ENCODE results near the gene THSD7B. TPM values are rescaled to one million over a fixed set of nuclear protein-coding genes. Genes with fewer than 3 reads are reported as not detected.

The THSD7B gene
- polyA plus RNA-seq, 1 donor from 2014 or later: 0.46 TPM

DNA sequence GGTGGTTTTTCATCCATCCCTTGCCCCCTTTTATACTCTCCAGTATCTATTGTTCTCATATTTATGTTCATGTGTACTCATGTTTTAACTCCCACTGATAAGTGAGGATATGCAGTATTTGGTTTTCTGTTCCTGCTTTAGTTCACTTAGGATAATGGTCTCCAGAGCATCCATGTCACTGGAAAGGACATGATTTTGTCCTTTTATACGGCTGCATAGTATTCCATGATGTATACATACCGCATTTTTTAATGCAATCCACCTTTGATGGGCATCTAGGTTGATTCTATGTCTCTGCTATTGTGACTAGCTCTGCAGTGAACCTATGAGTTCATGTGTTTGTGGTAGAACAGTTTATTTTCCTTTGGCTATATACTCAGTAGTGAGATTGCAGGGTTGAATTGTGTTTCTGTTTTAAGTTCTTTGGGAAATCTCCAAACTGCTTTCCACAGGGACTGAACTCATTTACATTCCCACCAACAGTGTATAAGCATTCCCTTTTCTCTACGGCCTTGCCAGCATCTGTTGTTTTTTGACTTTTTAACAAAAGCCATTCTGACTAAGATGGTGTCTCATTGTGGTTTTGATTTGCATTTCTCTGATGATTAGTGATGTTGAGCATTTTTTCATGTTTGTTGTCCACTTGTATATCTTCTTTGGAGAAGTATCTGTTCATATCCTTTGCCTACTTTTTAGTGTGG lies 420.2 kb downstream of the THSD7B start:
- no peaks in the 10 kb centered on the region for H3K79me2 ChIP-seq (replicated peaks; ENCODE audit: insufficient read depth, low read length)

DNA sequence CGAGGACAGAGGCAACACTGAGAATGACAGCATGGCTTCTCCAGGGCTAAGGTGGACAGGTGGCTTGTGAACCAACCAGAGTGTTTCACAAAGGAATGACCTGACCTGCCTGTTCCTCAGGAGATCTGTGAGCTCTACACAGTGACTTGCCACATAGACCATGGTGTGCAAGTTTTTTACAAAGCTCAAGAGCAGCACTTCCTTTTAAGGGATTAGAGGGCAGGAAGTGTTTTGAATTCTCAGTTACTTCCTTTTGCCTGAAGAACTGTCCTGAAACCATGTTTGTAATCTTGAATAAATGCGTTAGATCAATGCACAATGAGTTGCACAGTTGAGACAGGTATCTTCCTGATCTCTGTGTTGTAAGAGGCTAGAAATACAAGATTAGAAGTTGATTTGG lies 421.9 kb downstream of the THSD7B start:
- H3K27ac ChIP-seq (ENCODE audit: low read length): no peak overlapping the region
- H3F3A ChIP-seq (ENCODE audit: insufficient read depth, low read length, poor library complexity, severe bottlenecking): no peaks in the 10 kb centered on the region
- H3K36me3 ChIP-seq (ENCODE audit: insufficient read depth, low read length): no peaks in the 10 kb centered on the region
- TF ChIP-seq EP300 (conservative IDR thresholded peaks at IDR 0.05; ENCODE audit: poor library complexity, severe bottlenecking) (no peak), RAD21 (conservative IDR thresholded peaks at IDR 0.05) (no peak), MXI1 (conservative IDR thresholded peaks at IDR 0.05; ENCODE audit: poor library complexity, severe bottlenecking) (no peak), SMC3 (conservative IDR thresholded peaks at IDR 0.05; ENCODE audit: poor library complexity) (no peak), EZH2 (IDR thresholded peaks at IDR 0.05; ENCODE audit: borderline replicate concordance, insufficient read depth, low read length, poor library complexity, severe bottlenecking) (no peak), POLR2AphosphoS5 (IDR thresholded peaks at IDR 0.05) (no peak)
- TF ChIP-seq, protein P1, sequence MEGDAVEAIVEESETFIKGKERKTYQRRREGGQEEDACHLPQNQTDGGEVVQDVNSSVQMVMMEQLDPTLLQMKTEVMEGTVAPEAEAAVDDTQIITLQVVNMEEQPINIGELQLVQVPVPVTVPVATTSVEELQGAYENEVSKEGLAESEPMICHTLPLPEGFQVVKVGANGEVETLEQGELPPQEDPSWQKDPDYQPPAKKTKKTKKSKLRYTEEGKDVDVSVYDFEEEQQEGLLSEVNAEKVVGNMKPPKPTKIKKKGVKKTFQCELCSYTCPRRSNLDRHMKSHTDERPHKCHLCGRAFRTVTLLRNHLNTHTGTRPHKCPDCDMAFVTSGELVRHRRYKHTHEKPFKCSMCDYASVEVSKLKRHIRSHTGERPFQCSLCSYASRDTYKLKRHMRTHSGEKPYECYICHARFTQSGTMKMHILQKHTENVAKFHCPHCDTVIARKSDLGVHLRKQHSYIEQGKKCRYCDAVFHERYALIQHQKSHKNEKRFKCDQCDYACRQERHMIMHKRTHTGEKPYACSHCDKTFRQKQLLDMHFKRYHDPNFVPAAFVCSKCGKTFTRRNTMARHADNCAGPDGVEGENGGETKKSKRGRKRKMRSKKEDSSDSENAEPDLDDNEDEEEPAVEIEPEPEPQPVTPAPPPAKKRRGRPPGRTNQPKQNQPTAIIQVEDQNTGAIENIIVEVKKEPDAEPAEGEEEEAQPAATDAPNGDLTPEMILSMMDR (IDR thresholded peaks at IDR 0.05; ENCODE audit: poor library complexity, severe bottlenecking): no peak
- TF ChIP-seq, protein P2, sequence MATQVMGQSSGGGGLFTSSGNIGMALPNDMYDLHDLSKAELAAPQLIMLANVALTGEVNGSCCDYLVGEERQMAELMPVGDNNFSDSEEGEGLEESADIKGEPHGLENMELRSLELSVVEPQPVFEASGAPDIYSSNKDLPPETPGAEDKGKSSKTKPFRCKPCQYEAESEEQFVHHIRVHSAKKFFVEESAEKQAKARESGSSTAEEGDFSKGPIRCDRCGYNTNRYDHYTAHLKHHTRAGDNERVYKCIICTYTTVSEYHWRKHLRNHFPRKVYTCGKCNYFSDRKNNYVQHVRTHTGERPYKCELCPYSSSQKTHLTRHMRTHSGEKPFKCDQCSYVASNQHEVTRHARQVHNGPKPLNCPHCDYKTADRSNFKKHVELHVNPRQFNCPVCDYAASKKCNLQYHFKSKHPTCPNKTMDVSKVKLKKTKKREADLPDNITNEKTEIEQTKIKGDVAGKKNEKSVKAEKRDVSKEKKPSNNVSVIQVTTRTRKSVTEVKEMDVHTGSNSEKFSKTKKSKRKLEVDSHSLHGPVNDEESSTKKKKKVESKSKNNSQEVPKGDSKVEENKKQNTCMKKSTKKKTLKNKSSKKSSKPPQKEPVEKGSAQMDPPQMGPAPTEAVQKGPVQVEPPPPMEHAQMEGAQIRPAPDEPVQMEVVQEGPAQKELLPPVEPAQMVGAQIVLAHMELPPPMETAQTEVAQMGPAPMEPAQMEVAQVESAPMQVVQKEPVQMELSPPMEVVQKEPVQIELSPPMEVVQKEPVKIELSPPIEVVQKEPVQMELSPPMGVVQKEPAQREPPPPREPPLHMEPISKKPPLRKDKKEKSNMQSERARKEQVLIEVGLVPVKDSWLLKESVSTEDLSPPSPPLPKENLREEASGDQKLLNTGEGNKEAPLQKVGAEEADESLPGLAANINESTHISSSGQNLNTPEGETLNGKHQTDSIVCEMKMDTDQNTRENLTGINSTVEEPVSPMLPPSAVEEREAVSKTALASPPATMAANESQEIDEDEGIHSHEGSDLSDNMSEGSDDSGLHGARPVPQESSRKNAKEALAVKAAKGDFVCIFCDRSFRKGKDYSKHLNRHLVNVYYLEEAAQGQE (IDR thresholded peaks at IDR 0.05; ENCODE audit: borderline replicate concordance): no peak
- no peaks in the 10 kb centered on the region for H3K9me2 ChIP-seq (ENCODE audit: insufficient read depth, low read length)
- H4K20me1 ChIP-seq (ENCODE audit: insufficient read depth): no peaks in the 10 kb centered on the region
- no peaks in the 10 kb centered on the region for H3K9me3 ChIP-seq (ENCODE audit: low read length)
- H3K4me2 ChIP-seq (ENCODE audit: low read length): no peak overlapping the region
- H3K79me2 ChIP-seq (replicated peaks; ENCODE audit: insufficient read depth, low read length): no peaks in the 10 kb centered on the region
- no peak overlapping the region for H2AFZ ChIP-seq (ENCODE audit: low read depth, low read length)
- no peak overlapping the region for H3K9ac ChIP-seq (ENCODE audit: low read length)
- no peaks in the 10 kb centered on the region for H3K27me3 ChIP-seq (ENCODE audit: insufficient read depth, low read depth, low read length)
- no peak overlapping the region for H3K4me3 ChIP-seq (ENCODE audit: low read length)

More for the DNA sequence above, 420.2 kb downstream of the THSD7B start:
- Histone ChIP-seq H3K36me3 (ENCODE audit: insufficient read depth, low read length) (no peaks in the 10 kb centered on the region), H3K9ac (ENCODE audit: low read length) (no peak overlapping the region), H3K4me2 (ENCODE audit: low read length) (no peak overlapping the region), H3K27me3 (ENCODE audit: insufficient read depth, low read depth, low read length) (no peaks in the 10 kb centered on the region), H3F3A (ENCODE audit: insufficient read depth, low read length, poor library complexity, severe bottlenecking) (no peaks in the 10 kb centered on the region), H3K9me2 (ENCODE audit: insufficient read depth, low read length) (no peaks in the 10 kb centered on the region), H4K20me1 (ENCODE audit: insufficient read depth) (no peaks in the 10 kb centered on the region), H2AFZ (ENCODE audit: low read depth, low read length) (no peak overlapping the region), H3K27ac (ENCODE audit: low read length) (no peak overlapping the region), H3K9me3 (ENCODE audit: low read length) (no peaks in the 10 kb centered on the region), H3K4me3 (ENCODE audit: low read length) (no peak overlapping the region)
- TF ChIP-seq RAD21 (conservative IDR thresholded peaks at IDR 0.05): no peak
- TF ChIP-seq, protein P1 (IDR thresholded peaks at IDR 0.05; ENCODE audit: poor library complexity, severe bottlenecking): no peak
- TF ChIP-seq, protein P2 (IDR thresholded peaks at IDR 0.05; ENCODE audit: borderline replicate concordance): no peak
